HG02870 (cell line): ENCODE results near the gene GOSR2.
A peak's percentile ranks its signal among the peaks of the same experiment; 100 is the strongest.
"Not testable (repeated sequence)": the region's sequence is repeated elsewhere in the genome, so short reads cannot be mapped to it uniquely, and the experiment has no call there.

Source experiments
- ATAC-seq: cut with Tn5 transposase; IDR thresholded peaks from one replicate; pipeline ENCODE4 v1.9.1; 2021; ENCODE audit warnings: mild to moderate bottlenecking, moderate library complexity; ENCODE audit not compliant: unreplicated experiment

The GOSR2 gene

DNA sequence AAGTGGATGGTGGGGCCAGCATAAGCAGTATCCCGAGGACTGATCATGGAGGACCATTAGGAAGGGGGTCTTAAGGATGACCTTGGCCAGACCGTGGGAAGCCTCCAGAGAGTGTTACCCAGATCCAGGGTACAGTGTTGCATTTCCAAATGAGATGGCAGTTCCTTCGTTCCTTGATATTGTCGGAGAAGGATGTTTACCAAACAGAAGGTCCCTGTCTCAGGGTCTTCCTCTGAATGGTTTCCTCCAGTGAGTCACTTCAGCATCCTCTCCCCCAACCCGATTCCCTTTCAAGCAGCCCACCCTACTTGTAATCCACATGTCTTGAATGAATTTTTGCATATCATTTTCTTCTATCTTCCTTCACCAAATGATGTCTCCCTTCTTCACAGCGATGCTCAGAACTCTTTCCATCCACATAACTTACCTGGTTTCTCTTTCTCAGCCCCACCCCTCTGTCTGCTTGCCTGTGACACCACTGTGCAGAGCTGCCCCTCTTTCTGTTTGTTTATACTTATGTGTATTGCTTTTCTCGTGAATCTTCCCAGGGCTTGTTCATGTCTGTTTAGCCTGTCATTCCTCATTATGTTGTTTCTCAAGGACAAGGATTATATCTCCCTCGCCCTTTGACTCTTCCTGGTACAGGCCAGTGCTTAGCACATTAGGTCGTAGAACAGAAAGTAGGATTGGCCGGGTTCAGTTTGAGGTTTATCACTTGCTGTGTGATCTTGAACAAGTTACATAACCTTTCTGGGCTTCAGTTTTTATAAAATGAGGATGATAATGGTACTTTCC is 5.7 kb downstream of the GOSR2 start:
- ATAC-seq = no peak

DNA sequence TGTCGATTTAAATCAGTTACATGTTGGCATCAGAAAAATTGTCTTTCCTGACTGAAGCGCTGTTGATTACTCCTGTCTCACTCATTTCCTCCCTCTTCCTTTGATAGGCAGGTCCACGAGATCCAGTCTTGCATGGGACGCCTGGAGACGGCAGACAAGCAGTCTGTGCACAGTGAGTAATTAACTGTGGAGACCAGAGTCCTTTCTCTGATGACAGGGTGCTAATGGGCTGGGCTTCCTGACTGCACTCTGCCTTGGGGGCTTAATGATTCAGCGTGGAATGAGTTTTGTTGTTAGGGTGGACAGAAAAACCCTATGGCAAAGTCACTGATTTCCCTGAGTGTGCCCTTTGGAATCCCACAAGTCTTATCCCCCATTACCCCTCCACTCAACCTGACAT is 6.5 kb downstream of the GOSR2 start:
- no peak for ATAC-seq

DNA sequence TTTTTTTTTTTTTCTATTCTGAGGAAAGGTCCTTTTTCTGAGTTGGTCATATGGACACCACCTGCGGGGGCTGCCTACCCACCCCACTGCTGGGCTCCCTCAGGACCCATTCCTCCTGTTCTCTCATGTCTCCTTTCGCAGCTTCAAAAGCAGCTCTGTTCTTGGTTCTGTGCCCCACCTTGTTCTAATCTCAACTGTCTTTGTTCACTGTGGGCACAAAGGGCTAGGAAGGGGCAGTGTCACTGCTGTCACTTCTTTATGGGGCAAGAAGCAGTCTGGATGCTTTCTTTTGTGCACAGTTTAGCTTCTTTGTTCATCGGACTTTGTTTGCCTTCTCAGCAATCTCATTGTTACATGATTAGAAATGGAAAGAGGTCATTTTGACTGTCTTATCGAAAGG is 7.1 kb downstream of the GOSR2 start:
- no peak for ATAC-seq

DNA sequence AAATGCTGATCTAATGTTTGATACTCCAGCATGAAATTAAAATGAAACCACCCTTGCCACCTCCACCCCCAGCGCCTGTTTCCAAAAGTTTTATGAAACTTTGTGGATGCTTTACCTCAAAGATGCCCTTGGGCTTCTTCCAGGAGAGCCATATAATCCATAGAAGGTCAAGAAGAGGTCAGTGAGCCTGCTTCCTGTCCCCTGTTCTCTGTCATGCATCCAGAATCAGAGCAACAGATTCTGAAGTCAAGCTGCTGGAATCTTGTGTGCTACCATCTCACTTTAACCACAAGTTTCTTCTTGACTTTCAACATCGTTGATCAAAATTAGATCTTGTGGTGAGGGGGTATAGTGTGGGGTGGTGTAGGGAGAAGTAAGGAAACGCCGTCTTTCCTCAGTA is 8.6 kb downstream of the GOSR2 start:
- no peak for ATAC-seq

DNA sequence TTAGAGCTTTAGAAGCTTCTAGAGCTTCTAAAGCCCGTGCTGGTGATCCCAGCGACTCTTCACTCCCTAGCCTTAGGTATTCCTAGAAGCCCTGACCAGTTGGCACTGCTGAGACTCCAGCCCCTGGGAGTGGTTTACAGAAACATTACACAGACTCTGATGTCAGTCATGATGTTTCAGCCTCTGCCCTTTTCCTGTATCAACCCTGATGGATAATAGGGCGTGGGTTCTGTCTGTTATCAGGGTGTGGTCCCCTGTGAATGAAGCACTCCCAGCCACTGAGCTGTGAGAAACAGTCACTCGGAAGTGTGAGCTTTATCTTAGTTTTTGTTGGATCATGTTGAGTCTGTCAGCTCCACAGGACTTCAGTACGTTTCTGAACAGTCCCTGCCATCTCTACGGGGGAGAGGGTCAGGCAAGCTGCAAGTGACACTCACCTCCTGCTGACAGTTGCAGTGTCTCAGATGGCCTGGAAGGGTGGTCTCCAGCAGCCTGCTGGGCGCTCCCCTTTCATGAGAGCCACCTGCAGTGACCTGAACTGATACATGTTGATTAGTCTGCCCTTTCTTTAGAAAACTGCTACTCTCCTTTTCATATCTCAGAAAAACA is 12.8 kb downstream of the GOSR2 start:
- ATAC-seq = no peak

DNA sequence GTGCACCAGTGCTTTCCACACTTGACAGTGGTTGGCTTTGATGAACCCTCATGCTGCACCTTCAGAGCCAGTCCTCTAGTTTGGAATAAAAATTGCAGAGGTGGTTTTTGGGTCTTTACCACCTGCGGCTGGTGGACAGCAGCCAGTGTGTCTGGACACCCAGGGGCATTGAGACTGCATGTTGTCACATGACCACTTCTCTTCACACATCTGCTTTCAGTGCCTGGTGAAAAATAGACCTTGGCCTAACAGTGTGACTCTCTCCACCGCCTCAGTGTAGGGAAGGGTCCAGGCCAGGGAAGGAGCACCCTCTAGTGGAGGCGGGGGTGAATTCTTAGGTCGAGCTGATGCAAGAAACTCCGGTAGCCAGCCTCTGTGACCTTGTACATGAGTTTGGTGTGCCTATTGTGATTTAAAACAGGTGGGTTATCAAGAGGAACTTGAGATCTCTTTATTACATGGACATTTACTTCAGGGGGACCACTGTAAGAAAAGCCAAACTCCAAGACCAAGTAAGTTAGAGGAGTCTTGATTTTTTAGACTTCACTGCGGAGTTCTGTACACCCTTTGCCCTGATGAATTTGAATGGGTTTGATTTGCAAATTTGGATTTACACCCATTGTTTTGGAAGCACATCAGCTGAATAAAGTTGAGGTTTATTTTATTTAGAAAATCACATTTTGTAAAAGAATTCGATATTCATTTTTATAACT is 17.9 kb downstream of the GOSR2 start:
- ATAC-seq = peak; percentile 49

DNA sequence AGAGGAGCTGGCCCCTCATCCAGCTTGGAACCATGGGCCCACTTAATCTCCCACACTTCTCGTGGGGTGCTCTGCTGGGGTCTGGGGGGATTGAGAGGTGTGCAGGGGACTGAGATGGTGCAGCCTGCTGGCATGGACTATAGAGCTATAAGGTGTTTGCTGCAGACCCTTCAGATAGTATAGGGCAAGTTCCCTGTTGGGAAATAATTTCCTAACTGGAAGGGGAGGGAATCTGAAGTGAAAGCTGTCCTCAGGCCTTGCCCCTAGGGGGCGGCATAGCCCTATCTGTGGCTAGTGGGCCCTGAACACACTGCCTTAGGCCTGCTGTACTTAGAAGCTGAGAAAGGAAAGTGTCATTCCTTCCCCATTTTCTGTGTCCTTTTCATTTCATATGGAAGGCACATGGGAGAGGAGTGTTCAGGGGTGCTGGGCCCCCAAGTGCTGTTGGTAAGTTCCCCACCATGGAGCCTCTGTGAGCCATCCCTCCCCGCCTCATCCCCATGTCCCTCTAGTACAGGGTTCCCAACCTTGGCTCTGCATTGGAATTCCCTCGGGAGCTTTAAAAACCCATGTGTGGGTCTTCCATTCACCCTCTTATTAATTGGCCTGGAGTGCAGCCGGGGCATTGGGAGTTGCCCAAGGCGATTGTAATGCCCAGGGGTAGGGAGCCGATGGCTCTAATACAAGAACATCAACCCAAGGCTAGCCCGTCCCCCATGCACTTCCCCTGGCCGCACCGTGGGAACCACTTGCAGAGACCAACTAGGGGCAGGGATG is 19.7 kb downstream of the GOSR2 start:
- ATAC-seq = no peak

DNA sequence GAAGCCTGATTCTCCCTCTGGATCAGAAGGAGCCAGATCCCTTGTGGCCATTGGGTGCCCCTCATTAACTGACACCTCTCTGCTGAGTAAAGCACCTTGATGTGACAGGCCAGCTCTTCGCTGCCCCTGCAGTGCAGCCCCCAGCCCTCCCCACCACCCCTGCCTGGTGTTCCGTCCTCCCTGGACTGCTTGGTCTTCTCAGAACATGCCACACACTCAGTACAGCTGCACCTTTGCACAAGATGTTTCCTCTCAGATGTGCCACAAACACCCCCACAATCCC is 20.2 kb downstream of the GOSR2 start:
- no peak for ATAC-seq

DNA sequence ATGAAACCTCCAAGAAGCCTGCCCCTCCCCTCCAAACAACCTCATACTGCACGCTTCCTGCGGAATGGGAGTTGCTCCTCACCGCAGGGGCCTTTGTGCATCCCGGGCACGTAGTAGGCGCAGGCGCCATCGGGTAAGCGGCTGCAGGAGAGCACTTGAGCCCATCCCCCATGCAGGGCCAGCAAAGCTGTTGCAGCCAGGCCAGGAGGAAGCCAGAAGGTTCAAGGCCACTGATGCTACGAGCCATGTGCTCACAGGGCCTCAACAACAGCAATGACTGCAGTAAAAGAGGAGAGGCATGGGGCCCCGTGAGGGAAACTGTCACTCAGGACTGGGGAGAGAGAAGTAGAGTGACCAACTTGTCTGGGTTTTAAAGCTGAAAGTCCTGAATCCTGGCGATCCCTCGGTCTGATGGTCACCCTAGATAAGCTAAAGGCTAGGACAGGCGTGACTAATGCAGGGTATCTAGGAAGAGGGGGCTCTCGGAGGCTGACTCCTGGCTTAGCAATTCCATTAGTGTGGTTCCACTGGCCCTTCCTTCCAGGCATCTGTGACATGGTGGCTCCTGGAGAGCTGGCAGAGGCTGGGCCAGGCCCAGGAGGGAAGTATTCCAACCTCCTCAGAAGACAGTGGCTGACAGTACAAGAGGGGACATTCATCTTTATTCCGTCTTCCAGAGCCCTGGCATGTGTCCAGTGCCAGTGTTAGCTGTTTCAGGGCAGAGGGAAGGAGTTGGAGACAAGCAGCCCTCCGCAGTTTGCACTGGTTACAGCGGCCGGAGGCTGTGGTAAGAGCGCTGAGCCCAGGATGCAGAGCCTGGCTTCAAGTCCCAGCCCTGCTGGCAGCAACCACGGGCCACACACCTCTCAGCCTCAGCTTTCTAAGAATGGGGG is 20.8 kb downstream of the GOSR2 start:
- no peak for ATAC-seq

DNA sequence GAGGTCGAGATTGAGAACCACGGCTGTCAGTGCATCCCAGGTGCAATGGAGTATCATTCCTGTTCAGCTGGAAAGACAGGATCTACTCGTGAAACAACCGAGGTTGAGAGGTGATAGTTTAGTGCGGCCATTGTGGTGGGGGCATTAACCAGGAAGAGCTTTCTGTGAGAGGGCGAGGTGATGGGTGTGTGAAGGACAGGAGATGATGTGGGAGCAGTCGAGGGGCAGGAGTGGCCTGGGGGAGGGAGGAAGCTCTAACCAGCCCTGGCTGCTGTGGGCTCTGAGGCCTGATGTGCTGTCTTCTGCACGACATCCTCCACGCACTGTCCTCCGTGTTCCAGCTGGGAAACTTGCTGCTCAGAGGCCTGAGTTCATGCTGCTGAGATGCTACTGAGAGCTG is 22.0 kb downstream of the GOSR2 start:
- no peak for ATAC-seq

DNA sequence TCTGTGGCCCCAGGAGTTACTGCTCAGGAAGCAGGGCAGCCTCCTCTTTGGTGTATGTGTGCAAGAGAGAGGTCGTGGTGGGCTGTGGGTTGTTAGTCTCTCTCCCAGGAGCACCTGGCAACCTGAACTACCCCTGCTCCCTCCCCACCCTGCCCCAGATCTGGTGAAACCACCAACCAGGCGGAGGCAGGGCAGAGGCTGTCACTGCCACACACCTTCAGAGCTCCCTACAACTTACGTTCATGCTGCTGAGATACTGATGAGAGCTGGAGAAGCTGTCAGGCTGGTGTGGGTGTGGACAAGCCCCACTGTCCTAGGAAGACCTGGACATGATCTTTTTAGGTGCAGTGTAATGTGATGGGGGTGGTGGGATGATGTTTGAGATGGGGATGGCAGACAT is 24.3 kb downstream of the GOSR2 start:
- ATAC-seq = no peak

DNA sequence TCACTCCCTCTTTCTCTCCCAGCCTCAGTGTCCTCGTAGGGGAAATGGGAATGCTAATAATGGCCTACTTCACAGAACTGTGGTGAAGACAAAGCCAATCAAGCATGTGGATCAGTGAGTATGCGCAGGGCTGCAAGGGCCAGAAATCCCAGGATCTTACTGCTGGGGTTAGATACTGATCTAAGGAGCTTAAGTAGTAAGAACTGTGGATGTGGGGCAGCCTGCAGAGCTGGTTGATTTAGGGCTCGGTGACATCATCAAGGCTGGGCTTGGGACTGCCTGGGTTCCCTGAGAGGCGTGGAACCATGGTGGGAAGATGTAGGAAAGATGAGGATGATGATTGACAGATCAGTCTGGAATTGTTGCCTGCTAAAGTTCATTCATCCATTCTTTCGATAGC is 25.6 kb downstream of the GOSR2 start:
- no peak for ATAC-seq

DNA sequence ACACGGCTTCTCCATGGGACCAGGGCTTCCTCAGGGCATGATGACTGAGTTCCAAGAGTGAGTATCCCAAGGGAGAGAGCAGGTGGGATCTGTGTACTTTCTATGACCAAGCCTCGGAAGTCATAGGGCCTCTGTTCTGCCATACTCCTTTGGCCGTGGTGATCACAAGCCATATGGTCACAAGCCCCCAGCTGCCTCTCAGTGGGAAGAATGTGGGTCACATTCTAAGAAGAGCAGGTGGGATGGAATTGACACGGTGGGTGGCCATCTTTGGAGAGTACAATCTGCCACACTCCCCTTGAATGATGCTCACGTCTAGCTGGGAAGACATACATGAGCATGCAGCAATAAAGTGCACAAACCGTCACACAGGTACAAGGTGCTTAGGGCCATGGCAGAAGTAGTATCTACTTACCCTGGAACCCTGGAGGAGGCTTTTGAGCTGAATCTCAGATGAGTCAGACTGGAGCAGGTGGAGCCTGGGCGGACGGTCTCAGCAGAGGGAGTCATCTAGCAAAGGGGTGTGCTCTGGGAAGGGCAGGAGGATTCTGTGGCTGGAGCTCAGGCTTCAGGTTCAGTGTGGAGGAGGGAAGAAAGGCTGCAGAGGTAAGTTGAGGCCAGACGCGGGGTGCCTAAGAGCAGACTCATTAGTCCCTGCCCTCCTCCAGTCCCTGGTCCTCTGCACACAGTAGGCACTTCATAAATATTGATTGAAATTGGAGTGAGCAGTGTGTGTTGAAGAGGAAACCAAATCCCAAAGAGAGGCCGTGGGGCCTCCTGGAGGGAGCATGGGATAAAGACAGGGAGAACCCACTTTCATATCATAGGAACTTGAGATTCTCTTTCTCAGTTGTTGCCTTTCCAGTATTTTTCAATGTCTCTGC is 26.6 kb downstream of the GOSR2 start:
- no peak for ATAC-seq

DNA sequence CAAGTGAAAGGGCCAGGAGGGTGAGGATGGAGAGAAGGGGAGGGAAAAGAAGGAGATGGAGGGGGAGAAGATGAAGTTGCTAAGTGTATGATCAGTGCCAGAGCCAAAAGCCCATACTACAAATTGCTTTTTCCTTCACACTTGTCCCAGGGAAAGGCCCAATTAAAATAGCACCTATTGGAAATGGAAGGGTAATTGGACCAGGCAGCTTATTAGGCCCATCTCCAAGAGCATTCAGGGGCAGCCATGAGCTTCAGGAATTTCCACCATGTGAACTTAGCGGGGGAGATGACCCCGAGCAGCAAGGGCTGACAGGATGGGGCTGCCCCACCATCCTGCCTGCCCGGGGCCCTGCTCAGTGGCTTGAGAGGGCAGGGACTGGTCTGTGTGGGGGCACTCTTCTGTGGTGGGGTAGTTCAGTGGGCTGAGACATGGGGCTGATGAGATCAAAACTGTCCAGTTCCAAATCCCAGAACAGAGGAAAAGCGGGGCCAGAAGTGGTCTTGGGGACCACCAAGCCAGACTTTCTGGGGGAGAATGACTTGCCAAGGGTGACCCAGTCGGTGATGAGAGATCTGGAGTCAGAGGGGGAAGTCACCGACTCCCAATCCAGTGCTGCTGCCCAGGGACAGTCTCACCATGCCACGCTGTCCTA is 27.5 kb downstream of the GOSR2 start:
- ATAC-seq = no peak

DNA sequence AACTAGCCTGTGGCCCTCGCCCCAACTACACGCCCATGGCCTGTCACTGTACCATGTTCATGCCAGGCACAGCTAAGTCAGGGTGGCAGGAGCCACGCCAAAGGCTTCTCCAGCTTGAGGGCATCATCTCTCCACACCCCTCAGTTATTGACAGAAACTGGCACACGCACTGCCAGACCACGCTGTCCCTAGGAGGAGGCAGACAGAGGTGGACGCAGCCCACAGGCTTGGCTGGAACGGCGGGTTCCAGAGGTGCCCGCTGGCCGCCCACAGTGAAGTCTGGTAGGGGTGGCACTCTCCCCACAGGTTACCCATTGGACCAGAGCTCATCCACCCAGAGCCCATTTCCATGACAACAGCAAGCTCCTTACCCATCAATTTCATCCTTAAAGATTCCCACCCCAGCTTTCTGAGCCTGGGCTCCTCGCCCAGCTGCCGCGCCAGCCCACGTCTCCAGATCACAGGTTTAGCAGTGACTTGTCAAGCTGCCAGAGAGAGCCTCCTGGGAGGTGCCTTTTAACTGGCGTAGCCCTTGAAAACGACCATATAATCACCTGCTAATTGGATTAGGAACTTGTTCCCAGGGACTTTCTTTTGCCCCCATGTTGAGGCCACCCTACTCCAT is 28.1 kb downstream of the GOSR2 start:
- no peak for ATAC-seq

DNA sequence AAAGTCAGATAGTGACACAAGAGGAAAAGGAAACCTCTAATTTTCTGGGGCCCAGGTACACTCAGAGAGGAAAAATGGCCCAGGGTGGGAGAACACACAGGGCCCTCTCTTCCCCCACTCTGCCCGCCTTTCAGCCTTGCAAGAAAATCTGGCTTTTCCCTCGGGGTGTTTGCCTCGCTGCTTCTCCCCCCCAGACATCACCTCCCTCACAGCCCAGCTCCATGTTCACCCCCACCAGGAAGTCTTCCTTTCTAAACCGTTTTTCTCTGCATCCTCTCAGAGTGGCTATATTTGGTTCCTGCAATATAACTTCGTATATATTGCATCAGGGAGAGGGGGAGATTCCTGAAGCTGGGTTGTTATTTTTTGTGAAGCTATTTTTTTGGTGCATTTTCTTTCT is 28.7 kb downstream of the GOSR2 start:
- no peak for ATAC-seq

DNA sequence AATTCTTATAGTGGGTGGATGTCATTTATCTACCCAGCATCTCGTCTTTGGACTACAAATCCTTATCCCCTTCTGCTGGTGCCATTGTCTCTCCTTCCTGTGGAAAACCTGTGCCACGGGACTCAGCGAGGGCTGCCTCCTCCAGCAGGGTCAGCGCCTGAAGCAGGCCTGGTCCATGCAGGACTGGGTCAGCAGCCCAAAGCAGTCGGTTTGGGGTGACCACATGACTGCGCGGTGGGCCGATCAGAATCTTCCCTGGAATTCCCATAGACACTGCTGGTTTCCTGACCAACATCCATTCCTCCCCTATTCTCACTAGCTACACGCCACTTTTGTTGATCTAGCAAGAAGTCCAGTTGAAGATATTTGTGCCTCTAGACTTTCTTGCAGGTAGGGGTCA is 29.2 kb downstream of the GOSR2 start:
- no peak for ATAC-seq

DNA sequence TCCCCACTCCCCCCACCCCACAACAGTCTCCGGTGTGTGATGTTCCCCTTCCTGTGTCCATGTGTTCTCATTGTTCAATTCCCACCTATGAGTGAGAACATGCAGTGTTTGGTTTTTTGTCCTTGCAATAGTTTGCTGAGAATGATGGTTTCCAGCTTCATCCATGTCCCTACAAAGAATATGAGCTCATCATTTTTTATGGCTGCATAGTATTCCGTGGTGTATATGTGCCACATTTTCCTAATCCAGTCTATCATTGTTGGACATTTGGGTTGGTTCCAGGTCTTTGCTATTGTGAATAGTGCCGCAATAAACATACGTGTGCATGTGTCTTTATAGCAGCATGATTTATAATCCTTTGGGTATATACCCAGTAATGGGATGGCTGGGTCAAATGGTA is 30.2 kb downstream of the GOSR2 start:
- ATAC-seq = not testable (repeated sequence)
